H9 (cell line): ENCODE data around the gene NACC2. TPM values are rescaled to one million over a fixed set of nuclear protein-coding genes. Genes with fewer than 3 reads are reported as not detected.

Experiments used
- DNase-seq: peaks from one replicate; pipeline ENCODE4 v3.0.0-alpha.2; 2017
- H2AFZ ChIP-seq: one replicate; pipeline ENCODE4 v1.6.1; 2013; ENCODE audit warnings: mild to moderate bottlenecking, low read length, control low read depth, moderate library complexity
- H2AK5ac ChIP-seq: 2 replicates; pipeline ENCODE4 v1.6.1; 2013; ENCODE audit warnings: low read length, control low read depth, mixed read lengths; ENCODE audit not compliant: insufficient read length
- H2BK120ac ChIP-seq: one replicate; pipeline ENCODE4 v1.6.1; 2013; ENCODE audit warnings: low read depth, mild to moderate bottlenecking, low read length, control low read depth, inconsistent platforms; ENCODE audit not compliant: poor library complexity, severe bottlenecking
- H2BK12ac ChIP-seq: 2 replicates; pipeline ENCODE4 v1.6.1; 2013; ENCODE audit warnings: low read length, control low read depth, mixed read lengths, low read depth; ENCODE audit not compliant: insufficient read length
- H2BK15ac ChIP-seq: 2 replicates; pipeline ENCODE4 v1.6.1; 2013; ENCODE audit warnings: low read depth, low read length, control low read depth
- H2BK20ac ChIP-seq: one replicate; pipeline ENCODE4 v1.6.1; 2013; ENCODE audit warnings: low read depth, mild to moderate bottlenecking, low read length, control low read depth, inconsistent platforms; ENCODE audit not compliant: poor library complexity, severe bottlenecking
- H2BK5ac ChIP-seq: 2 replicates; pipeline ENCODE4 v1.6.1; 2013; ENCODE audit warnings: low read length, control low read depth, mixed read lengths; ENCODE audit not compliant: insufficient read length
- H3K14ac ChIP-seq: 2 replicates; pipeline ENCODE4 v1.6.1; 2013; ENCODE audit warnings: low read length, control low read depth; ENCODE audit not compliant: insufficient read depth
- H3K18ac ChIP-seq: 2 replicates; pipeline ENCODE4 v1.6.1; 2013; ENCODE audit warnings: low read depth, mild to moderate bottlenecking, mixed read lengths, low read length, control low read depth; ENCODE audit not compliant: insufficient read length
- H3K23ac ChIP-seq: 2 replicates; pipeline ENCODE4 v1.6.1; 2013; ENCODE audit warnings: low read length, control low read depth, mixed read lengths, low read depth; ENCODE audit not compliant: insufficient read length
- H3K23me2 ChIP-seq: 2 replicates; pipeline ENCODE4 v1.6.1; 2013; ENCODE audit warnings: low read depth, mild to moderate bottlenecking, mixed read lengths, low read length, control low read depth; ENCODE audit not compliant: insufficient read length, poor library complexity, severe bottlenecking
- H3K27ac ChIP-seq: 2 replicates; pipeline ENCODE4 v1.5.1; 2013; ENCODE audit warnings: low read length, control low read depth, mixed read lengths, low read depth; ENCODE audit not compliant: insufficient read length
- H3K27me3 ChIP-seq: 2 replicates; pipeline ENCODE4 v1.6.1; 2013; ENCODE audit warnings: low read length, control low read depth, inconsistent platforms; ENCODE audit not compliant: insufficient read depth
- H3K4ac ChIP-seq: 2 replicates; pipeline ENCODE4 v1.6.1; 2013; ENCODE audit warnings: low read depth, mild to moderate bottlenecking, control low read depth, inconsistent platforms, low read length, moderate library complexity
- H3K4me1 ChIP-seq: 2 replicates; pipeline ENCODE4 v1.6.1; 2013; ENCODE audit warnings: low read length, control low read depth, inconsistent platforms; ENCODE audit not compliant: insufficient read depth
- H3K4me2 ChIP-seq: 2 replicates; pipeline ENCODE4 v1.6.1; 2013; ENCODE audit warnings: low read length, control low read depth, mixed read lengths; ENCODE audit not compliant: insufficient read length, insufficient read depth
- H3K56ac ChIP-seq: 2 replicates; pipeline ENCODE4 v1.6.1; 2013; ENCODE audit warnings: low read depth, mild to moderate bottlenecking, mixed read lengths, low read length, control low read depth; ENCODE audit not compliant: insufficient read length
- H3K79me1 ChIP-seq: 2 replicates; pipeline ENCODE4 v1.6.1; 2013; ENCODE audit warnings: low read depth, mild to moderate bottlenecking, moderate library complexity, low read length, control low read depth, inconsistent platforms; ENCODE audit not compliant: insufficient read depth, poor library complexity, severe bottlenecking
- H3K79me2 ChIP-seq: 2 replicates; pipeline ENCODE4 v1.6.1; 2013; ENCODE audit warnings: low read length, control low read depth, inconsistent platforms; ENCODE audit not compliant: insufficient read depth
- H3K9ac ChIP-seq: 2 replicates; pipeline ENCODE4 v1.6.1; 2013; ENCODE audit warnings: low read length, control low read depth, mixed read lengths; ENCODE audit not compliant: insufficient read length; ENCODE audit errors: extremely low read depth
- H3K9me3 ChIP-seq: one replicate; pipeline ENCODE4 v1.6.1; 2013; ENCODE audit warnings: low read depth, low read length, inconsistent platforms; ENCODE audit not compliant: control insufficient read depth
- H3T11ph ChIP-seq: one replicate; pipeline ENCODE4 v1.6.1; 2013; ENCODE audit warnings: mild to moderate bottlenecking, low read length, control low read depth, inconsistent platforms
- H4K20me1 ChIP-seq: one replicate; pipeline ENCODE4 v1.6.1; 2013; ENCODE audit not compliant: control insufficient read depth, insufficient read length, insufficient read depth
- H4K5ac ChIP-seq: 2 replicates; pipeline ENCODE4 v1.6.1; 2013; ENCODE audit warnings: low read depth, mild to moderate bottlenecking, mixed read lengths, low read length, control low read depth; ENCODE audit not compliant: insufficient read length
- H4K8ac ChIP-seq: replicated peaks from 2 replicates; pipeline ENCODE4 v1.6.1; 2013; ENCODE audit warnings: low read length, control low read depth, mixed read lengths, low read depth; ENCODE audit not compliant: insufficient read length
- H4K91ac ChIP-seq: 2 replicates; pipeline ENCODE4 v1.6.1; 2013; ENCODE audit warnings: low read depth, mild to moderate bottlenecking, moderate library complexity, mixed read lengths, low read length, control low read depth; ENCODE audit not compliant: insufficient read length
- H3K27ac Mint-ChIP-seq, 3 experiments: 2 replicates in 2 of 3; 3 replicates in 1 of 3; pipeline ENCODE4 v1.8.0; 2020 to 2021; ENCODE audit warnings: mixed read lengths in 3 of 3, mild to moderate bottlenecking in 1 of 3, moderate library complexity in 1 of 3
- H3K27me3 Mint-ChIP-seq: 2 replicates; pipeline ENCODE4 v1.8.0; 2021; ENCODE audit warnings: low read depth, mild to moderate bottlenecking, moderate library complexity, mixed read lengths
- H3K36me3 Mint-ChIP-seq, 3 experiments: 2 replicates in 2 of 3; 3 replicates in 1 of 3; pipeline ENCODE4 v1.8.0; 2020 to 2021; ENCODE audit warnings: low read depth in 3 of 3, mixed read lengths in 3 of 3; ENCODE audit not compliant: insufficient read depth in 1 of 3
- H3K4me1 Mint-ChIP-seq, 2 experiments: 2 replicates each; pipeline ENCODE4 v1.8.0; 2020; ENCODE audit warnings: mixed read lengths in 2 of 2
- H3K4me3 Mint-ChIP-seq, 2 experiments: 2 replicates in 1 of 2; 3 replicates in 1 of 2; pipeline ENCODE4 v1.8.0; 2020 to 2021; ENCODE audit warnings: mild to moderate bottlenecking in 2 of 2, mixed read lengths in 2 of 2, moderate library complexity in 1 of 2
- H3K9me3 Mint-ChIP-seq, 2 experiments: 2 replicates in 1 of 2; 3 replicates in 1 of 2; pipeline ENCODE4 v1.8.0; 2020; ENCODE audit warnings: mild to moderate bottlenecking in 2 of 2, mixed read lengths in 2 of 2, moderate library complexity in 1 of 2
- CTCF ChIP-seq: fragments of 200-600 bp; sonication (generic); conservative IDR thresholded peaks from 3 replicates; pipeline ENCODE4 v1.8.0; 2021; ENCODE audit warnings: antibody characterized with exemption, mild to moderate bottlenecking
- WGBS: extraction: QIAGEN DNeasy Blood & Tissue Kit; methylation state at CpG from one replicate; pipeline ENCODE4 v1.1.7; 2013; ENCODE audit warnings: missing lambda C conversion rate, low lambda C conversion rate, mixed read lengths; ENCODE audit not compliant: insufficient read length; ENCODE audit errors: extremely low coverage; 5-methylcytosine and 5-hydroxymethylcytosine counted together
- total RNA-seq: library from RNA; stranded (reverse); gene quantifications from 2 replicates; pipeline ENCODE4 v1.2.1, GENCODE V29; 2021

The NACC2 gene
- total RNA-seq, 1 experiment from 2014 or later: 11.5 TPM

- no peaks in the 10 kb centered on the region for H3K27me3 Mint-ChIP-seq
- Histone ChIP-seq H2BK5ac (no peak overlapping the region), H3K9ac (no peak overlapping the region), H3T11ph (no peak overlapping the region), H3K18ac (no peak overlapping the region), H3K4me2 (no peak overlapping the region), H2AFZ (no peak overlapping the region), H3K4me1 (no peaks in the 10 kb centered on the region), H2AK5ac (no peak overlapping the region), H3K79me2 (no peaks in the 10 kb centered on the region), H4K20me1 (no peaks in the 10 kb centered on the region), H2BK120ac (no peak overlapping the region), H3K23me2 (no peaks in the 10 kb centered on the region), H4K91ac (no peak overlapping the region), H2BK15ac (no peak overlapping the region), H4K5ac (no peak overlapping the region), H3K27me3 (no peaks in the 10 kb centered on the region), H4K8ac (no peak overlapping the region), H3K79me1 (no peaks in the 10 kb centered on the region), H2BK12ac (no peak overlapping the region), H3K23ac (no peak overlapping the region), H3K56ac (no peak overlapping the region), H3K9me3 (no peaks in the 10 kb centered on the region), H3K27ac (no peak overlapping the region), H2BK20ac (no peak overlapping the region), H3K14ac (no peak overlapping the region), H3K4ac (no peak overlapping the region)
- no peak overlapping the region for H3K27ac Mint-ChIP-seq
- H3K4me1 Mint-ChIP-seq: peaks cover 14 to 40% of the 10 kb centered on the region in 2 experiments
- H3K36me3 Mint-ChIP-seq: no peaks in the 10 kb centered on the region
- H3K9me3 Mint-ChIP-seq: no peaks in the 10 kb centered on the region; a peak in 1 of 5 replicates
- DNase-seq: no peak
- TF ChIP-seq CTCF: no peak
- WGBS: no CpG with 5 or more reads among the region's 20 CpGs
- no peak overlapping the region for H3K4me3 Mint-ChIP-seq
Observed at GRCh38 chr9:135994501-135995192, 100.4 kb downstream of the NACC2 start.
